RWPE1 (cell line): ENCODE measurements around the gene TRIM24.

Experiments used
- CTCF ChIA-PET: fragments of 350-600 bp; sonication (Branson Sonifier 250); formaldehyde crosslinking; extraction: SDS; loops from one replicate; lab custom pipeline; 2021; lab: Yijun Ruan, JAX
- POLR2A ChIA-PET: fragments of 400-600 bp; formaldehyde crosslinking; extraction: SDS; loops from one replicate; lab custom pipeline; 2020; ENCODE audit warnings: antibody characterized with exemption; ENCODE audit not compliant: low non-redundant PET; lab: Yijun Ruan, JAX
- DNase-seq: peaks from one replicate; pipeline ENCODE4 v3.0.0; 2012; ENCODE audit warnings: low spot score
- H3K27ac ChIP-seq: fragments of 450-650 bp; 2 replicates; pipeline ENCODE4 v1.5.1; 2017
- CTCF ChIP-seq: fragments of 450-650 bp; conservative IDR thresholded peaks from 2 replicates; pipeline ENCODE4 v1.5.1; 2017; ENCODE audit warnings: low read depth, mild to moderate bottlenecking

TRIM24 gene

GRCh38 chr7:138510003-138510402 is 49.9 kb downstream of the TRIM24 start:
- H3K27ac ChIP-seq = no peak overlapping the region
- POLR2A ChIA-PET = no interaction called here
- CTCF ChIA-PET = no interaction called here
- no peak for DNase-seq
- TF ChIP-seq CTCF = no peak

GRCh38 chr7:138512092-138512858 is 52.2 kb downstream of the TRIM24 start:
- POLR2A ChIA-PET = no interaction called here
- no peak overlapping the region for H3K27ac ChIP-seq
- no peak for DNase-seq
- no peak for TF ChIP-seq CTCF
- CTCF ChIA-PET = no interaction called here

GRCh38 chr7:138512885-138513284 is 52.8 kb downstream of the TRIM24 start:
- H3K27ac ChIP-seq = no peak overlapping the region
- no peak for TF ChIP-seq CTCF
- no peak for DNase-seq
- ChIA-PET CTCF (no interaction called here), POLR2A (no interaction called here)

- H3K27ac ChIP-seq = no peak overlapping the region
- POLR2A ChIA-PET = no interaction called here
- no peak for DNase-seq
- CTCF ChIA-PET = no interaction called here
- TF ChIP-seq CTCF = no peak
These were observed 53.3 kb downstream of the TRIM24 start for GRCh38 chr7:138513344-138513871.

- CTCF ChIA-PET = no interaction called here
- DNase-seq = no peak
- POLR2A ChIA-PET = no interaction called here
- no peak overlapping the region for H3K27ac ChIP-seq
- TF ChIP-seq CTCF = no peak
These were observed 54.0 kb downstream of the TRIM24 start for GRCh38 chr7:138514044-138514443.

- TF ChIP-seq CTCF = no peak
- no peak for DNase-seq
- POLR2A ChIA-PET = no interaction called here
- CTCF ChIA-PET = no interaction called here
- H3K27ac ChIP-seq = no peak overlapping the region
These were observed 55.0 kb downstream of the TRIM24 start for GRCh38 chr7:138515001-138515528.
